Gastrocnemius medialis (tissue), 4 donors: ENCODE results near the gene MDGA2.

ENCODE experiments used
- CTCF ChIP-seq, 5 experiments: fragments of 450-650 bp in 3 of 5; fragments of 200-600 bp in 2 of 5; sonication (generic) in 2 of 5; IDR thresholded peaks in 4 of 5; conservative IDR thresholded peaks in 1 of 5; 1 replicate in 4 of 5; 2 replicates in 1 of 5; pipeline ENCODE4 v1.5.1; 2016 to 2019; ENCODE audit warnings: antibody characterized with exemption in 5 of 5, mild to moderate bottlenecking in 3 of 5, moderate library complexity in 3 of 5
- POLR2A ChIP-seq, 2 donors: fragments of 450-650 bp; IDR thresholded peaks; one replicate each; pipeline ENCODE4 v1.6.1; 2017; ENCODE audit warnings: antibody characterized with exemption in 2 of 2, mild to moderate bottlenecking in 2 of 2, moderate library complexity in 2 of 2

GRCh38 chr14:47596232-47596631 is 79.2 kb downstream of the MDGA2 start:
- no peak for TF ChIP-seq POLR2A (IDR thresholded peaks at IDR 0.05)
- no peak for TF ChIP-seq CTCF (IDR thresholded peaks at IDR 0.05 in 4 of 5, conservative IDR thresholded peaks at IDR 0.05 in 1 of 5)
